DND-41 (cell line): Measurements from ENCODE around the gene STAP1.
"Not testable (repeated sequence)": the region's sequence is repeated elsewhere in the genome, so short reads cannot be mapped to it uniquely, and the experiment has no call there.

ENCODE experiments used
- ATAC-seq: fragments of 200-7000 bp; cut with Tn5 transposase; 3 replicates; pipeline ENCODE4 v1.9.1; 2021; ENCODE audit warnings: low read depth; ENCODE audit not compliant: insufficient read depth
- DNase-seq: peaks from one replicate; pipeline ENCODE4 v3.0.0-alpha.2; 2020
- H2AFZ ChIP-seq: 2 replicates; pipeline ENCODE4 v1.6.0; 2012; ENCODE audit warnings: low read depth, low read length
- H3K27ac ChIP-seq: 2 replicates; pipeline ENCODE4 v1.5.1; 2012; ENCODE audit warnings: low read length, inconsistent platforms
- H3K27me3 ChIP-seq: fragments of 200-600 bp; sonication (generic); 2 replicates; pipeline ENCODE4 v1.6.0; 2012; ENCODE audit warnings: low read length, mild to moderate bottlenecking, inconsistent platforms; ENCODE audit not compliant: insufficient read depth, poor library complexity
- H3K36me3 ChIP-seq: 2 replicates; pipeline ENCODE4 v1.5.1; 2012; ENCODE audit warnings: low read length, inconsistent platforms; ENCODE audit not compliant: insufficient read depth
- H3K4me1 ChIP-seq: 2 replicates; pipeline ENCODE4 v1.5.1; 2012; ENCODE audit warnings: mild to moderate bottlenecking, low read length; ENCODE audit not compliant: insufficient read depth
- H3K4me2 ChIP-seq: 2 replicates; pipeline ENCODE4 v1.6.0; 2012; ENCODE audit warnings: mild to moderate bottlenecking, moderate library complexity, low read length, inconsistent platforms; ENCODE audit not compliant: insufficient read depth
- H3K4me3 ChIP-seq, 2 experiments: fragments of 200-600 bp in 1 of 2; shearing (Covaris generic) in 1 of 2; 2 replicates each; pipeline ENCODE4 v1.5.1; 2012 to 2016; ENCODE audit warnings: inconsistent platforms in 2 of 2, low read length in 2 of 2, mild to moderate bottlenecking in 2 of 2, low read depth in 1 of 2, moderate library complexity in 1 of 2
- H3K79me2 ChIP-seq: 2 replicates; pipeline ENCODE4 v1.6.0; 2012; ENCODE audit warnings: low read length, inconsistent platforms; ENCODE audit not compliant: insufficient read depth
- H3K9ac ChIP-seq: 2 replicates; pipeline ENCODE4 v1.6.0; 2012; ENCODE audit warnings: low read depth, mild to moderate bottlenecking, inconsistent platforms, low read length, moderate library complexity
- H3K9me3 ChIP-seq: 2 replicates; pipeline ENCODE4 v1.5.1; 2012; ENCODE audit warnings: low read length, moderate library complexity, mild to moderate bottlenecking, inconsistent platforms; ENCODE audit not compliant: insufficient read depth, severe bottlenecking
- H4K20me1 ChIP-seq: 2 replicates; pipeline ENCODE4 v1.6.0; 2012; ENCODE audit warnings: low read length; ENCODE audit not compliant: insufficient read depth
- EZH2 ChIP-seq: IDR thresholded peaks from 3 replicates; pipeline ENCODE4 v1.6.1; 2012; ENCODE audit warnings: borderline replicate concordance, low read depth, mild to moderate bottlenecking, moderate library complexity, low read length, inconsistent platforms; ENCODE audit not compliant: severe bottlenecking
- TF ChIP-seq, protein P1 (sequence below): IDR thresholded peaks from 2 replicates; pipeline ENCODE4 v1.5.1; 2012; ENCODE audit warnings: borderline replicate concordance, low read length, moderate library complexity, mild to moderate bottlenecking; ENCODE audit not compliant: poor library complexity, severe bottlenecking; ENCODE audit errors: extremely low read depth

The STAP1 gene

DNA sequence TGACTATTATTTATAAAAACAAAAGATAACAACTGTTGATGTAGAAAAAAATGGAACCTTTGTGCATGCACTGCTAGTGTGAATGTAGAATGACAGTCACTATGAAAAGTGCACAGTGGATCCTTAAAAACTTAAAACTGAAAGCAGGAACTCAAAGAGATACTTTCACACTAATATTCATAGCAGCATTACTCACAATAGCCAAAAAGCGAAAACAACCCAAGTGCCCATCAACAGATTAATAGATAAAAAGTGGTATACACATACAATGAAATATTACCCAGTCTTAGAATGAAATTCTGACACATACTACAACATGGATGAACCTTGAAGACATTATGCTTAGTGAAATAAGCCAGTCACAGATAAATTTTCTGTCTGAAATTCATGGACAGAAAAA lies 37.0 kb upstream of the STAP1 start:
- Histone ChIP-seq H3K4me1 (0 out of 2 replicates have a peak, but pooled peaks cover 4% of the 10 kb centered on the region), H3K9ac (no peak overlapping the region), H2AFZ (no peak overlapping the region), H4K20me1 (peaks cover 21% of the 10 kb centered on the region; the same call in 1 of the 2 replicates), H3K4me3 (no peak overlapping the region), H3K9me3 (no peaks in the 10 kb centered on the region), H3K79me2 (peaks cover 80% of the 10 kb centered on the region), H3K4me2 (no peak overlapping the region), H3K27me3 (no peaks in the 10 kb centered on the region), H3K36me3 (peaks cover 67% of the 10 kb centered on the region), H3K27ac (no peak overlapping the region)
- no peak for DNase-seq
- no peak for TF ChIP-seq EZH2
- TF ChIP-seq, protein P1, sequence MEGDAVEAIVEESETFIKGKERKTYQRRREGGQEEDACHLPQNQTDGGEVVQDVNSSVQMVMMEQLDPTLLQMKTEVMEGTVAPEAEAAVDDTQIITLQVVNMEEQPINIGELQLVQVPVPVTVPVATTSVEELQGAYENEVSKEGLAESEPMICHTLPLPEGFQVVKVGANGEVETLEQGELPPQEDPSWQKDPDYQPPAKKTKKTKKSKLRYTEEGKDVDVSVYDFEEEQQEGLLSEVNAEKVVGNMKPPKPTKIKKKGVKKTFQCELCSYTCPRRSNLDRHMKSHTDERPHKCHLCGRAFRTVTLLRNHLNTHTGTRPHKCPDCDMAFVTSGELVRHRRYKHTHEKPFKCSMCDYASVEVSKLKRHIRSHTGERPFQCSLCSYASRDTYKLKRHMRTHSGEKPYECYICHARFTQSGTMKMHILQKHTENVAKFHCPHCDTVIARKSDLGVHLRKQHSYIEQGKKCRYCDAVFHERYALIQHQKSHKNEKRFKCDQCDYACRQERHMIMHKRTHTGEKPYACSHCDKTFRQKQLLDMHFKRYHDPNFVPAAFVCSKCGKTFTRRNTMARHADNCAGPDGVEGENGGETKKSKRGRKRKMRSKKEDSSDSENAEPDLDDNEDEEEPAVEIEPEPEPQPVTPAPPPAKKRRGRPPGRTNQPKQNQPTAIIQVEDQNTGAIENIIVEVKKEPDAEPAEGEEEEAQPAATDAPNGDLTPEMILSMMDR, result no peak
- no peak for ATAC-seq

DNA sequence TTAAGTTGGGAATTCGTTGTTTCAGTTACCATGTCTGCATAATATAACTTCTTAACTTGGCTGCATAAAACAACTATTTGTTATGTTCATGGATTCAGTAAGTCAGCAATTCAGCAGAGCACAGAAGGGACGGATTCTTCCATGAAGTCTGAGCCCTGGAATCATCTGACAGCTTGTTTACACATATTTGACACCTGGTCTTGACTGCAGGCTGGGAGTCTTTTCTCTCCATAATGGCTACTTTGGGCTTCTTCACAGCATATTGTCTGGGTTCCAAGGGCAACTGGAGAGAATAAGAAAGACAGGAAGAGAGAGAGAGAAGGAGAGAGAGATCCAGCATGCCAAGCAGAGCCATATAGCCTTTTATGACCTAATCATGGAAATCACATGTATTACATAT lies 36.3 kb upstream of the STAP1 start:
- DNase-seq (no peak), ATAC-seq (no peak)
- H3K79me2 ChIP-seq, result peaks cover 84% of the 10 kb centered on the region
- peaks cover 64% of the 10 kb centered on the region for H3K36me3 ChIP-seq
- H3K4me2 ChIP-seq, result no peak overlapping the region
- 0 out of 2 replicates have a peak, but pooled peaks cover 4% of the 10 kb centered on the region for H3K4me1 ChIP-seq
- H4K20me1 ChIP-seq, result peaks cover 21% of the 10 kb centered on the region; the same call in 1 of the 2 replicates
- no peak overlapping the region for H2AFZ ChIP-seq
- no peak overlapping the region for H3K4me3 ChIP-seq
- H3K9ac ChIP-seq, result no peak overlapping the region
- H3K9me3 ChIP-seq, result no peaks in the 10 kb centered on the region
- TF ChIP-seq, protein P1, result no peak
- TF ChIP-seq EZH2, result no peak
- no peaks in the 10 kb centered on the region for H3K27me3 ChIP-seq
- no peak overlapping the region for H3K27ac ChIP-seq

DNA sequence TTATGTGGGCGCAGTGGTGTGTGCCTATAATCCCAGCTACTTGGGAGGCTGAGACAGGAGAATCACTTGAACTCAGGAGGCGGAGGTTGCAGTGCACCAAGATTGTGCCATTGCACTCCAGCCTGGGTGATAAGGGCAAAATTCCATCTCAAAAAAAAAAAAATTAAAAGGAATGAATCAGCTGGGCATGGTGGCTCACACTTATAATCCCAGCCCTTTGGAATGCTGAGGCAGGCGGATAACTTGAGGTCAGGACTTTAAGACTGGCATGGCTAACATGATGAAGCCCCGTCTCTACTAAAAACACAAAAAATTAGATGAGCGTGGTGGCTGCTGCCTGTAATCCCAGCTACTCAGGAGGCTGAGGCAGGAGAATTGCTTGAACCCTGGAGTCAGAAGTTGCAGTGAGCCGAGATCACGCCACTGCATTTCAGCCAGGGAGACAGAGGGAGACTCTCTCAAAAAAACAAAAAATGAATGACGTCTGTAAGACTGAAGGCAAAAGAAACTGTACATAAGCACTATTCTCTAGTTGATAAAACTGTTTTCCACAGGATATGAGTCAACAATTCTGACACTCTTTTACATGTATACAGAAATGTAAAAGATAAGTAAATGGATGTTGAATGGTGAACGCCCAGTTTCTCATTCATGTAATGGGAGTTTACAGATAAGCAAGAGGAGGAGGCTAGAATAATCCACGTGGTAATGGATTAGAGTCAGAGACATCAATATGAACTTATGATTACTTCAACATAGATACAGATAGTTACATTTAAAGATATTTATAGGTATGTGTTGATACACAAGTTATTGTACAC lies 35.5 kb upstream of the STAP1 start:
- Histone ChIP-seq H3K4me2 (no peak overlapping the region), H3K4me1 (0 out of 2 replicates have a peak, but pooled peaks cover 4% of the 10 kb centered on the region), H3K9ac (no peak overlapping the region), H3K36me3 (peaks cover 63% of the 10 kb centered on the region), H3K4me3 (no peak overlapping the region), H4K20me1 (peaks cover 21% of the 10 kb centered on the region; the same call in 1 of the 2 replicates), H3K27ac (no peak overlapping the region), H3K27me3 (no peaks in the 10 kb centered on the region), H3K79me2 (peaks cover 89% of the 10 kb centered on the region), H3K9me3 (no peaks in the 10 kb centered on the region), H2AFZ (no peak overlapping the region)
- ATAC-seq (no peak), DNase-seq (no peak)
- TF ChIP-seq, protein P1, result no peak

GRCh38 chr4:67524140-67524539 lies 34.4 kb upstream of the STAP1 start:
- not testable (repeated sequence) for H3K4me3 ChIP-seq, H3K9me3 ChIP-seq, DNase-seq, H3K9ac ChIP-seq, H2AFZ ChIP-seq, ATAC-seq, H3K27me3 ChIP-seq, H3K4me1 ChIP-seq, H3K4me2 ChIP-seq, H3K27ac ChIP-seq
- Histone ChIP-seq H3K36me3 (peaks cover 63% of the 10 kb centered on the region), H4K20me1 (peaks cover 21% of the 10 kb centered on the region; the same call in 1 of the 2 replicates), H3K79me2 (peaks cover 94% of the 10 kb centered on the region)
